ENCODE results near the gene TMPO. TPM values are rescaled to one million over a fixed set of nuclear protein-coding genes. Genes with fewer than 3 reads are reported as not detected.
A peak's percentile ranks its signal among the peaks of the same experiment; 100 is the strongest.

The TMPO gene
- polyA plus RNA-seq, 3 donors = 35.7 to 67.3 (median 52.1) TPM

DNA sequence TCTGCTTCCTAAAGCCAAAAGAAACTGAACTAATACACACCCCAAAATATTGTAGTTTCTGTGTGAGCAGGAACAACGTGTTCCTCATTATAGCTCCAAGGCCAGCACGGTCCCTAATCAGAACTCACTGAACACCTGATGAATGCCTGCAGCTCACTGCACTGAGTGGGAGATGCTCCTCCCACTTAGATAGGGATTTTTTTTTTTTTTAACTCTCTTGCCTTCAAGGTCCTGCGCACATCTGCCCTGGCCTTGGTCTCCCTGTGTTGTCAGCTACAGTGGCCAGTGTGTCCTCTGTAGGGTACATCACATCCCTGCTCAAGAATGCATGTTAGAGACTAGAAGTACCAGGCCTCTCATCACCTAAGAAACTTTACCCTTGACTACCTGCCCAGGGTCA lies 44.3 kb upstream of the TMPO start:
- Mint-ChIP-seq H3K27me3 (ENCODE audit: low read depth in 3 of 3) (peaks cover 0 to 2% (median 0%) of the 10 kb centered on the region in 3 donors), H3K4me3 (peak overlapping the region in 1 of 2 donors; percentile 15), H3K27ac (peak overlapping the region in 6 of 7 donors; percentile 15 to 87 (median 72)), H3K9me3 (peaks cover 0 to 4% (median 0%) of the 10 kb centered on the region in 7 donors), H3K4me1 (peaks cover 43% of the 10 kb centered on the region), H3K36me3 (peaks cover 0 to 4% of the 10 kb centered on the region in 2 donors)
- Histone ChIP-seq H3K27ac (ENCODE audit: low read depth in 1 of 2, low read length in 2 of 2) (peak overlapping the region in 1 of 2 donors; percentile 53), H3K9me3 (replicated peaks in 1 of 2; ENCODE audit: control insufficient read depth in 1 of 2, insufficient read depth in 1 of 2, low read length in 2 of 2) (no peaks in the 10 kb centered on the region), H3K9ac (ENCODE audit: insufficient read depth, low read length, poor library complexity, severe bottlenecking) (no peak overlapping the region), H3K27me3 (ENCODE audit: control insufficient read depth in 2 of 2, insufficient read depth in 2 of 2, low read length in 2 of 2) (no peaks in the 10 kb centered on the region), H4K20me1 (ENCODE audit: insufficient read depth, low read length) (no peaks in the 10 kb centered on the region), H3K4me2 (replicated peaks; ENCODE audit: extremely low read depth, low read length, poor library complexity, severe bottlenecking) (peak overlapping the region; percentile 11), H2AFZ (ENCODE audit: insufficient read depth, low read depth, low read length, poor library complexity, severe bottlenecking) (peak overlapping the region; percentile 42), H3K36me3 (replicated peaks in 1 of 2; ENCODE audit: control insufficient read depth in 1 of 2, insufficient read depth in 2 of 2, low read length in 2 of 2) (no peaks in the 10 kb centered on the region), H3K79me2 (ENCODE audit: insufficient read depth, low read length) (no peaks in the 10 kb centered on the region), H3K4me3 (replicated peaks in 1 of 3; ENCODE audit: low read depth in 2 of 3, low read length in 3 of 3) (no peak overlapping the region), H3K4me1 (ENCODE audit: control insufficient read depth in 1 of 2, insufficient read depth in 2 of 2, low read length in 2 of 2) (peaks cover 36 to 39% of the 10 kb centered on the region in 2 donors)
- intact Hi-C loops (cut with micrococcal nuclease) = no loop called here
- no CpG with 5 or more reads among the region's 3 CpGs for WGBS (ENCODE audit: insufficient coverage)
- DNase-seq = no peak
- no peak for TF ChIP-seq CTCF (IDR thresholded peaks at IDR 0.05)

GRCh38 chr12:98475565-98475908 lies 39.9 kb upstream of the TMPO start:
- H3K9me3 Mint-ChIP-seq = peaks cover 12 to 22% (median 17%) of the 10 kb centered on the region in 7 donors
- no peak for TF ChIP-seq CTCF (IDR thresholded peaks at IDR 0.05)
- H3K4me3 Mint-ChIP-seq = no peak overlapping the region
- Histone ChIP-seq H3K4me3 (replicated peaks in 1 of 3; ENCODE audit: low read depth in 2 of 3, low read length in 3 of 3) (no peak overlapping the region), H3K27ac (ENCODE audit: low read depth in 1 of 2, low read length in 2 of 2) (no peak overlapping the region), H4K20me1 (ENCODE audit: insufficient read depth, low read length) (no peaks in the 10 kb centered on the region), H2AFZ (ENCODE audit: insufficient read depth, low read depth, low read length, poor library complexity, severe bottlenecking) (no peak overlapping the region), H3K36me3 (replicated peaks in 1 of 2; ENCODE audit: control insufficient read depth in 1 of 2, insufficient read depth in 2 of 2, low read length in 2 of 2) (no peaks in the 10 kb centered on the region), H3K4me2 (replicated peaks; ENCODE audit: extremely low read depth, low read length, poor library complexity, severe bottlenecking) (no peak overlapping the region), H3K9ac (ENCODE audit: insufficient read depth, low read length, poor library complexity, severe bottlenecking) (no peak overlapping the region), H3K27me3 (ENCODE audit: control insufficient read depth in 2 of 2, insufficient read depth in 2 of 2, low read length in 2 of 2) (no peaks in the 10 kb centered on the region), H3K4me1 (ENCODE audit: control insufficient read depth in 1 of 2, insufficient read depth in 2 of 2, low read length in 2 of 2) (peaks cover 10 to 17% of the 10 kb centered on the region in 2 donors), H3K9me3 (replicated peaks in 1 of 2; ENCODE audit: control insufficient read depth in 1 of 2, insufficient read depth in 1 of 2, low read length in 2 of 2) (peaks cover 10 to 15% of the 10 kb centered on the region in 2 donors), H3K79me2 (ENCODE audit: insufficient read depth, low read length) (no peaks in the 10 kb centered on the region)
- H3K4me1 Mint-ChIP-seq = peaks cover 19% of the 10 kb centered on the region
- no peak overlapping the region for H3K27ac Mint-ChIP-seq
- intact Hi-C loops (cut with micrococcal nuclease) = no loop called here
- H3K27me3 Mint-ChIP-seq (ENCODE audit: low read depth in 3 of 3) = peaks cover 1 to 2% (median 2%) of the 10 kb centered on the region in 3 donors
- peaks cover 0 to 12% of the 10 kb centered on the region in 2 donors for H3K36me3 Mint-ChIP-seq
- DNase-seq = no peak

Data from CD14-positive monocyte (primary cell).